ENCODE measurements around the gene ABL2. TPM values are rescaled to one million over a fixed set of nuclear protein-coding genes. Genes with fewer than 3 reads are reported as not detected.
A peak's percentile ranks its signal among the peaks of the same experiment; 100 is the strongest.
"Not testable (repeated sequence)": the region's sequence is repeated elsewhere in the genome, so short reads cannot be mapped to it uniquely, and the experiment has no call there.

The ABL2 gene
- total RNA-seq, 4 donors from 2014 or later: 12.9 to 37.3 (median 15.6) TPM

DNA sequence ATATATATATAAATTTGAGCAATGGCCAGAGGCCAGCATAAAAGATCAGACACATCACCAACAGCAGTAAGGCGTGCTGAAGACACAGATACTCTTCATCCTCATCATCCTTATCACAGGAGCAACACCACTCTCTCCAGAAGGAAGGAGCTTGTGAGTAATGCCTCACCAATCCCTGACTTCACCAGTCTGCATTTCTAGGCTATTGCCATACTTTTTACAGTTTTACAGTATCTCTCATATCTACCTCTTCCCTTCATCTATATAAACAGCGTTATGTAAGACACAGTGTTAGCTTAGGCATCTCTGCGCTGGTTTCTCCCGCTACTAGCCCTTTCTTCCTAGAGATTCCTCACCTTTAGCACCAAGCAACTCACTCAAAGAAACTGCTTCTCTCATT lies 2.4 kb upstream of the ABL2 start:
- no peaks in the 10 kb centered on the region for H3K9me3 ChIP-seq
- no peaks in the 10 kb centered on the region for H3K36me3 ChIP-seq
- TF ChIP-seq EP300 (IDR thresholded peaks at IDR 0.05) (no peak), POLR2A (IDR thresholded peaks at IDR 0.05; ENCODE audit: low read depth) (no peak), POLR2AphosphoS5 (IDR thresholded peaks at IDR 0.05) (no peak)
- TF ChIP-seq, protein P1, sequence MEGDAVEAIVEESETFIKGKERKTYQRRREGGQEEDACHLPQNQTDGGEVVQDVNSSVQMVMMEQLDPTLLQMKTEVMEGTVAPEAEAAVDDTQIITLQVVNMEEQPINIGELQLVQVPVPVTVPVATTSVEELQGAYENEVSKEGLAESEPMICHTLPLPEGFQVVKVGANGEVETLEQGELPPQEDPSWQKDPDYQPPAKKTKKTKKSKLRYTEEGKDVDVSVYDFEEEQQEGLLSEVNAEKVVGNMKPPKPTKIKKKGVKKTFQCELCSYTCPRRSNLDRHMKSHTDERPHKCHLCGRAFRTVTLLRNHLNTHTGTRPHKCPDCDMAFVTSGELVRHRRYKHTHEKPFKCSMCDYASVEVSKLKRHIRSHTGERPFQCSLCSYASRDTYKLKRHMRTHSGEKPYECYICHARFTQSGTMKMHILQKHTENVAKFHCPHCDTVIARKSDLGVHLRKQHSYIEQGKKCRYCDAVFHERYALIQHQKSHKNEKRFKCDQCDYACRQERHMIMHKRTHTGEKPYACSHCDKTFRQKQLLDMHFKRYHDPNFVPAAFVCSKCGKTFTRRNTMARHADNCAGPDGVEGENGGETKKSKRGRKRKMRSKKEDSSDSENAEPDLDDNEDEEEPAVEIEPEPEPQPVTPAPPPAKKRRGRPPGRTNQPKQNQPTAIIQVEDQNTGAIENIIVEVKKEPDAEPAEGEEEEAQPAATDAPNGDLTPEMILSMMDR (IDR thresholded peaks at IDR 0.05): no peak
- over 99% methylated on average over 4 of the region's 4 CpGs for WGBS
- DNase-seq (ENCODE audit: extremely low spot score): no peak
- H3K4me1 ChIP-seq: peaks cover 18 to 32% (median 30%) of the 10 kb centered on the region in 4 donors
- H3K27me3 ChIP-seq: no peaks in the 10 kb centered on the region
- no peak overlapping the region for H3K4me3 ChIP-seq
- no peak overlapping the region for H3K27ac ChIP-seq (replicated peaks in 1 of 4)
- intact Hi-C loops (cut with DNase I): no loop called here

DNA sequence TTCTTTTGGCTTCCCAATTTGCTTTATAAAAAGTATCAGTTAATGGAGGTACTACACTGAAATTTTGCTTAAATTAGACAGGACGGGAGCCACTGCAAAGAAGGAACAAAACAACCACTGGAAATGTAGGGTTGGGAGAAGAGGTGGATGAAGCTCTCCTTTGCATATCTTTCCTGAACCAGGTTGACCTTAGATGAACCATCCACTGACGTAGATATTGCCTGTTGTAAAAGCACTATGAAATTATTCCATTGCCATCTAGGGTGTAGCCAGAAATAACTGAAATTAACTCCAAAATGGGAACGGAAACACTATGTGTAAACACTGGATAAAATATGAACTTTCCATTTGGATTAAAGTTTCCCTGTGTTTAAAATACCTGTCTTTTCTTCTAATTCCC lies 1.2 kb upstream of the ABL2 start:
- H3K27ac ChIP-seq (replicated peaks in 1 of 4): peak overlapping the region in 2 of 4 donors; percentile 88 to 91
- H3K9me3 ChIP-seq: no peaks in the 10 kb centered on the region
- WGBS: 23% methylated on average over 3 of the region's 3 CpGs

DNA sequence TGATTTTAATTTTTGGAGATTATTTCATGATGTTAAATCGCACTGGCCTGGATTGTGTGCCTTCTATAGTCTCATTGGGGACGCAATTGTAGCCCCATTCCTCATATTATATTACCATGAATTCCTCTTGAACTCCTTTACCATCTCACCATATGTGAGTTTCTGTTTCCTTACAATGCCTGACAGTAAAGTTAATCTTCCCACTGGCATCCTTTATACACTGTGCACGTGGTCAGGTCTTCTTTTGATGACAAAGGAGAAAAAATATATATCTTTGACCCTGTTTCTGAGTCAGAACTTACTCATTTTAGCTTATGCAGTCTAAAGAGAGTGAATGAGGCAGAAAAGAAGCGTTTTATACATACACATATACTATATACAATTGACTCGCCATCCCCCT lies 774 bp upstream of the ABL2 start:
- DNase-seq (ENCODE audit: extremely low spot score): no peak
- Histone ChIP-seq H3K9me3 (no peaks in the 10 kb centered on the region), H3K27me3 (no peaks in the 10 kb centered on the region), H3K27ac (replicated peaks in 1 of 4) (peak overlapping the region; percentile 85 to 92 (median 90)), H3K36me3 (no peaks in the 10 kb centered on the region), H3K4me1 (peaks cover 18 to 40% (median 35%) of the 10 kb centered on the region in 4 donors), H3K4me3 (peak overlapping the region; percentile 95 to 100 (median 99))
- intact Hi-C loops (cut with DNase I): no loop called here
- 50% methylated on average over 5 of the region's 5 CpGs for WGBS
- TF ChIP-seq POLR2AphosphoS5 (IDR thresholded peaks at IDR 0.05) (no peak), POLR2A (IDR thresholded peaks at IDR 0.05; ENCODE audit: low read depth) (no peak), EP300 (IDR thresholded peaks at IDR 0.05) (no peak)
- TF ChIP-seq, protein P1 (IDR thresholded peaks at IDR 0.05): no peak

More for the DNA sequence above, 1.2 kb upstream of the ABL2 start:
- no peaks in the 10 kb centered on the region for H3K27me3 ChIP-seq
- H3K4me3 ChIP-seq: peak overlapping the region in 1 of 4 donors; percentile 100
- no peak for DNase-seq (ENCODE audit: extremely low spot score)
- H3K36me3 ChIP-seq: no peaks in the 10 kb centered on the region
- no peak for TF ChIP-seq POLR2AphosphoS5 (IDR thresholded peaks at IDR 0.05)
- TF ChIP-seq, protein P1 (IDR thresholded peaks at IDR 0.05): no peak
- no peak for TF ChIP-seq EP300 (IDR thresholded peaks at IDR 0.05)
- no peak for TF ChIP-seq POLR2A (IDR thresholded peaks at IDR 0.05; ENCODE audit: low read depth)
- peaks cover 18 to 40% (median 33%) of the 10 kb centered on the region in 4 donors for H3K4me1 ChIP-seq
- intact Hi-C loops (cut with DNase I): no loop called here

DNA sequence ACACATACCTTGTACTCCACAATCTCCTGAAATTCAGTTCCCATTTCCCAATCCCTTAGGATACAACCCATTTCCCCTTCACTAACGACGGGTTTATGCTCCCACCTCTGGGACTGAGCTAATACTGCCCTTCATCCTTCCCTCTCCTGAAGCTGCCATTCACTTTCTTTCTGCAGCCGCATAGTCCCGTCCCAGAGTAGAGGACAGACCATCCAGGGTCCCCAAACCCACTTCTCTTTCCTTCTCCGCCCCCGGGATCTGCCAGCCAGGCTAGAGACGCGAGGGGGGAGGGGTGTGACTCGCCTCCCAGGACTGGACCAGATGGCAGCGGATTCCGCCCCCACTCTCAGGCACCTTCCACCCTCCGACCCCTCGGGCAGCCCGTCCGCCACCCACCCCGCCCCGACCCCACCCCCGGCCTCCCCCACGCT lies 679 bp downstream of the ABL2 start:
- under 1% methylated on average over 18 of the region's 19 CpGs for WGBS
- Histone ChIP-seq H3K4me1 (peaks cover 18 to 40% (median 35%) of the 10 kb centered on the region in 4 donors), H3K4me3 (peak overlapping the region; percentile 95 to 100 (median 99)), H3K9me3 (no peaks in the 10 kb centered on the region), H3K27ac (replicated peaks in 1 of 4) (peak overlapping the region; percentile 85 to 92 (median 90)), H3K36me3 (peaks cover 0 to 7% (median 5%) of the 10 kb centered on the region in 4 donors), H3K27me3 (no peaks in the 10 kb centered on the region)
- no peak for DNase-seq (ENCODE audit: extremely low spot score)
- intact Hi-C loops (cut with DNase I): no loop called here
- TF ChIP-seq POLR2AphosphoS5 (IDR thresholded peaks at IDR 0.05) (peak in 1 of 2 donors; percentile 4), EP300 (IDR thresholded peaks at IDR 0.05) (no peak), POLR2A (IDR thresholded peaks at IDR 0.05; ENCODE audit: low read depth) (no peak)
- TF ChIP-seq, protein P1 (IDR thresholded peaks at IDR 0.05): no peak

DNA sequence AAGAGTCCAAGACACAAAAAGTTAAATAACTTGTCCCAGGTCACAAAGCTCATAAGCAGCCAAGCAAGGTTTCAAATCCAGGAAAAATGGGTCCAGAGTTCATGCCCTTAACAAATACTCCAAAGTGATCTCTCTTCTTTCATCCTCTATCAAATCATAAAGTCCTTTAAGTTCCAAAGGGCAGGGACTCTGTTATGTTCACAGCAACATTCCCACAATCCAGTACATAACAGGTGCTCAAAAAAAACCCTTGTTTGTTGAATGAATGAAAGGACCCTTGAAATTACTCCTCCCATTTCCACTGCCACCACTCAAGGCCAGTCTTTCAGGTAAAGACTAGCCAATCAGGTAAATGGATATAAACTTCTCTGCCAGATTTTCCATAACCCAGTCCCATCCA lies 2.7 kb downstream of the ABL2 start:
- Histone ChIP-seq H3K36me3 (peaks cover 0 to 7% (median 5%) of the 10 kb centered on the region in 4 donors), H3K9me3 (no peaks in the 10 kb centered on the region), H3K4me3 (no peak overlapping the region), H3K4me1 (peaks cover 18 to 40% (median 35%) of the 10 kb centered on the region in 4 donors), H3K27me3 (no peaks in the 10 kb centered on the region), H3K27ac (replicated peaks in 1 of 4) (no peak overlapping the region)
- no peak for DNase-seq (ENCODE audit: extremely low spot score)
- no peak for TF ChIP-seq POLR2A (IDR thresholded peaks at IDR 0.05; ENCODE audit: low read depth)
- no peak for TF ChIP-seq POLR2AphosphoS5 (IDR thresholded peaks at IDR 0.05)
- TF ChIP-seq, protein P1 (IDR thresholded peaks at IDR 0.05): no peak
- no peak for TF ChIP-seq EP300 (IDR thresholded peaks at IDR 0.05)
- intact Hi-C loops (cut with DNase I): no loop called here

DNA sequence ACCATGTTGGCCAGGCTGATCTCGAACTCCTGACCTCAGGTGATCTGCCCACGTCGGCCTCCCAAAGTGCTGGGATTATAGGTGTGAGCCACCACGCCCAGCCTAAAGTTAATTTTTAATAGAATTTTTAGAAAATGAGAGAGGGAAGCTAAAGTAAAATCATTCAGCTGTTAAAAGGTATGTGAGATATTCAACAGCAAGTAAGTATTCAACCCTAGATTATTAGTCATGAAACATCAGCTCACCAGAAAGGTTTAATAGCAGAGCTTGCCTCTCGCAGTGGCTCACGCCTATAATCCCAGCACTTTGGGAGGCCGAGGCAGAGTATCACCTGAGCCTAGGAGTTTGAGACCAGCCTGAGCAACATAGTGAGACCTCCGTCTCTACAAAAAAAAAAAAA lies 5.0 kb downstream of the ABL2 start:
- H3K9me3 ChIP-seq; intact Hi-C loops (cut with DNase I); DNase-seq (ENCODE audit: extremely low spot score); H3K27me3 ChIP-seq; H3K27ac ChIP-seq (replicated peaks in 1 of 4); H3K4me3 ChIP-seq: not testable (repeated sequence)
- 93% methylated on average over 8 of the region's 8 CpGs for WGBS
- peaks cover 13 to 30% (median 25%) of the 10 kb centered on the region in 4 donors for H3K4me1 ChIP-seq
- H3K36me3 ChIP-seq: peaks cover 0 to 13% (median 5%) of the 10 kb centered on the region in 4 donors

DNA sequence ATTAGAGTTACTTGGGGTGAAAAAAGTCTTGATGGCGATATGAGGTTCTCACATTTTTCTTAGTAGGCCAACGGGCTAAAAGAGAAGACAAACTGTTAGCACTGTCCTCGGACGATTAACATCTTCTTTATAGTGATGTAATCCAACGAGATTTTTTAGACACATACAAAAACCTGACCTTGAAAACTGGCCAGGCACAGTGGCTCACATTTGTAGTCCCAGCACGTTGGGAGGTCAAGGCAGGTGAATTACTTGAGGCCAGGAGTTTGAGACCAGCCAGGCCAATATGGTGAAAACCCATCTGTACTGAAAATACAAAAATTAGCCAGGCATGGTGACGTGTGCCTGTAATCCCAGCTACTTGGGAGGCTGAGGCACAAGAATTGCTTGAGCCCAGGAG lies 8.4 kb downstream of the ABL2 start:
- WGBS: 83% methylated on average over 7 of the region's 7 CpGs
- H3K27me3 ChIP-seq; H3K27ac ChIP-seq (replicated peaks in 1 of 4); H3K4me3 ChIP-seq; H3K9me3 ChIP-seq; intact Hi-C loops (cut with DNase I); DNase-seq (ENCODE audit: extremely low spot score): not testable (repeated sequence)
- H3K36me3 ChIP-seq: peaks cover 4 to 22% (median 7%) of the 10 kb centered on the region in 4 donors
- peaks cover 7 to 18% (median 10%) of the 10 kb centered on the region in 4 donors for H3K4me1 ChIP-seq
